ENCODE results near the gene TBX4. TPM values are rescaled to one million over a fixed set of nuclear protein-coding genes. Genes with fewer than 3 reads are reported as not detected.

Gene TBX4
- total and polyA plus RNA-seq, 9 of the 15 experiments (the other 6 are each of a cell fraction or from before 2014, with no cell fraction given), result not detected

- peak; percentile 76 for TF ChIP-seq MGA (IDR thresholded peaks at IDR 0.05)
- no peak for TF ChIP-seq GTF2F1 (IDR thresholded peaks at IDR 0.05; ENCODE audit: low read depth, low read length)
- TF ChIP-seq NFRKB (IDR thresholded peaks at IDR 0.05; ENCODE audit: low read depth), result no peak
- no peak for TF ChIP-seq ARHGAP35 (IDR thresholded peaks at IDR 0.05; ENCODE audit: partially characterized antibody)
- TF ChIP-seq NFXL1 (CRISPR knock-in tag; IDR thresholded peaks at IDR 0.05), result no peak
- no peak for TF ChIP-seq ZNF354B (CRISPR knock-in tag; IDR thresholded peaks at IDR 0.05)
- TF ChIP-seq STAT5B (CRISPR knock-in tag; IDR thresholded peaks at IDR 0.05), result no peak
- no peak for TF ChIP-seq ELF4 (CRISPR knock-in tag; IDR thresholded peaks at IDR 0.05)
- TF ChIP-seq, protein P1, sequence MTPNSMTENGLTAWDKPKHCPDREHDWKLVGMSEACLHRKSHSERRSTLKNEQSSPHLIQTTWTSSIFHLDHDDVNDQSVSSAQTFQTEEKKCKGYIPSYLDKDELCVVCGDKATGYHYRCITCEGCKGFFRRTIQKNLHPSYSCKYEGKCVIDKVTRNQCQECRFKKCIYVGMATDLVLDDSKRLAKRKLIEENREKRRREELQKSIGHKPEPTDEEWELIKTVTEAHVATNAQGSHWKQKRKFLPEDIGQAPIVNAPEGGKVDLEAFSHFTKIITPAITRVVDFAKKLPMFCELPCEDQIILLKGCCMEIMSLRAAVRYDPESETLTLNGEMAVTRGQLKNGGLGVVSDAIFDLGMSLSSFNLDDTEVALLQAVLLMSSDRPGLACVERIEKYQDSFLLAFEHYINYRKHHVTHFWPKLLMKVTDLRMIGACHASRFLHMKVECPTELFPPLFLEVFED (CRISPR knock-in tag; conservative IDR thresholded peaks at IDR 0.05), result no peak
- TF ChIP-seq AFF1 (IDR thresholded peaks at IDR 0.05; ENCODE audit: low read depth in 1 of 2, partially characterized antibody in 2 of 2), result no peak
- TF ChIP-seq, protein P2, sequence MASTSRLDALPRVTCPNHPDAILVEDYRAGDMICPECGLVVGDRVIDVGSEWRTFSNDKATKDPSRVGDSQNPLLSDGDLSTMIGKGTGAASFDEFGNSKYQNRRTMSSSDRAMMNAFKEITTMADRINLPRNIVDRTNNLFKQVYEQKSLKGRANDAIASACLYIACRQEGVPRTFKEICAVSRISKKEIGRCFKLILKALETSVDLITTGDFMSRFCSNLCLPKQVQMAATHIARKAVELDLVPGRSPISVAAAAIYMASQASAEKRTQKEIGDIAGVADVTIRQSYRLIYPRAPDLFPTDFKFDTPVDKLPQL (IDR thresholded peaks at IDR 0.05; ENCODE audit: extremely low read depth, insufficient read length), result no peak
- no peak for TF ChIP-seq KLF10 (CRISPR knock-in tag; IDR thresholded peaks at IDR 0.05)
Observed at GRCh38 chr17:61443475-61443882, 8.7 kb upstream of the TBX4 start (continued).

All from K562 (cell line).